Natural killer cell treated with Interleukin-12 subunit alpha and Interleukin-12 subunit beta and Interleukin-15 and Interleukin-18, amount 100 ng/mL, for 72 hours (primary cell): ENCODE results near the gene CAPN7. TPM values are rescaled to one million over a fixed set of nuclear protein-coding genes. Genes with fewer than 3 reads are reported as not detected.

Experiments used
- ATAC-seq, 2 donors: fragments of 150-1000 bp; cut with Tn5 transposase in 1 of 2; sonication (Bioruptor Pico), chemical (Tn5 transposase) in 1 of 2; 2 replicates each; pipeline ENCODE4 v1.10.0; 2021
- DNase-seq: peaks from one replicate; pipeline ENCODE4 v3.0.0; 2022; ENCODE audit warnings: low spot score
- H3K27ac Mint-ChIP-seq, 2 donors: 1 replicate in 1 of 2; 2 replicates in 1 of 2; pipeline ENCODE4 v1.8.0; 2022; ENCODE audit warnings: mixed read lengths in 2 of 2, mild to moderate bottlenecking in 1 of 2, moderate library complexity in 1 of 2
- H3K27me3 Mint-ChIP-seq, 2 donors: 1 replicate in 1 of 2; 2 replicates in 1 of 2; pipeline ENCODE4 v1.8.0; 2022; ENCODE audit warnings: mixed read lengths in 2 of 2
- H3K36me3 Mint-ChIP-seq: one replicate; pipeline ENCODE4 v1.8.0; 2022; ENCODE audit warnings: mixed read lengths
- H3K4me1 Mint-ChIP-seq, 2 donors: 1 replicate in 1 of 2; 2 replicates in 1 of 2; pipeline ENCODE4 v1.8.0; 2022; ENCODE audit warnings: low read depth in 2 of 2, mixed read lengths in 2 of 2, mild to moderate bottlenecking in 1 of 2
- H3K4me3 Mint-ChIP-seq: one replicate; pipeline ENCODE4 v1.8.0; 2022; ENCODE audit warnings: mixed read lengths
- H3K9me3 Mint-ChIP-seq: 2 replicates; pipeline ENCODE4 v1.8.0; 2022; ENCODE audit warnings: mixed read lengths
- total RNA-seq, 2 donors: library from RNA; stranded (reverse); gene quantifications; one replicate each; pipeline ENCODE4 v1.2.3, GENCODE V29; 2022

Gene CAPN7
- total RNA-seq, 2 donors from 2014 or later: 27.9 to 47.8 TPM

GRCh38 chr3:15243822-15244482 lies 37.9 kb downstream of the CAPN7 start:
- no peak for ATAC-seq
- Mint-ChIP-seq H3K27ac (peak overlapping the region; percentile 28 to 53), H3K36me3 (peaks cover 22% of the 10 kb centered on the region), H3K4me3 (no peak overlapping the region), H3K9me3 (no peaks in the 10 kb centered on the region), H3K27me3 (no peaks in the 10 kb centered on the region), H3K4me1 (peaks cover 13 to 14% of the 10 kb centered on the region in 2 donors)
- no peak for DNase-seq

- DNase-seq (no peak), ATAC-seq (no peak)
- Mint-ChIP-seq H3K4me1 (peaks cover 13 to 14% of the 10 kb centered on the region in 2 donors), H3K27me3 (no peaks in the 10 kb centered on the region), H3K9me3 (no peaks in the 10 kb centered on the region), H3K27ac (peak overlapping the region in 1 of 2 donors; percentile 2), H3K36me3 (peaks cover 24% of the 10 kb centered on the region), H3K4me3 (no peak overlapping the region)
Measured at GRCh38 chr3:15246186-15246585, 40.1 kb downstream of the CAPN7 start.

- ATAC-seq: no peak
- H3K27me3 Mint-ChIP-seq: no peaks in the 10 kb centered on the region
- peaks cover 11 to 25% of the 10 kb centered on the region in 2 donors for H3K4me1 Mint-ChIP-seq
- H3K27ac Mint-ChIP-seq: peak overlapping the region; percentile 57 to 79
- no peaks in the 10 kb centered on the region for H3K9me3 Mint-ChIP-seq
- no peak overlapping the region for H3K4me3 Mint-ChIP-seq
- H3K36me3 Mint-ChIP-seq: peaks cover 31% of the 10 kb centered on the region
- no peak for DNase-seq
Measured at GRCh38 chr3:15253023-15253697, 47.1 kb downstream of the CAPN7 start.

- Mint-ChIP-seq H3K4me1 (peaks cover 25 to 36% of the 10 kb centered on the region in 2 donors), H3K27ac (peak overlapping the region; percentile 11 to 38), H3K4me3 (no peak overlapping the region), H3K36me3 (peaks cover 45% of the 10 kb centered on the region), H3K27me3 (no peaks in the 10 kb centered on the region), H3K9me3 (no peaks in the 10 kb centered on the region)
- no peak for ATAC-seq
- DNase-seq: no peak
Measured at GRCh38 chr3:15255215-15255614, 49.2 kb downstream of the CAPN7 start.

GRCh38 chr3:15256861-15257341 lies 50.9 kb downstream of the CAPN7 start:
- no peaks in the 10 kb centered on the region for H3K27me3 Mint-ChIP-seq
- H3K9me3 Mint-ChIP-seq: no peaks in the 10 kb centered on the region
- H3K36me3 Mint-ChIP-seq: peaks cover 43% of the 10 kb centered on the region
- no peak for DNase-seq
- ATAC-seq: peak in 1 of 2 donors; percentile 39
- peaks cover 36 to 52% of the 10 kb centered on the region in 2 donors for H3K4me1 Mint-ChIP-seq
- peak overlapping the region; percentile 42 to 77 for H3K27ac Mint-ChIP-seq
- no peak overlapping the region for H3K4me3 Mint-ChIP-seq

GRCh38 chr3:15258720-15259119 lies 52.7 kb downstream of the CAPN7 start:
- no peaks in the 10 kb centered on the region for H3K27me3 Mint-ChIP-seq
- DNase-seq: no peak
- no peaks in the 10 kb centered on the region for H3K9me3 Mint-ChIP-seq
- H3K4me1 Mint-ChIP-seq: peaks cover 24 to 52% of the 10 kb centered on the region in 2 donors
- ATAC-seq: no peak
- H3K27ac Mint-ChIP-seq: peak overlapping the region; percentile 71 to 79
- no peak overlapping the region for H3K4me3 Mint-ChIP-seq
- H3K36me3 Mint-ChIP-seq: peaks cover 37% of the 10 kb centered on the region

- peaks cover 32 to 64% of the 10 kb centered on the region in 2 donors for H3K4me1 Mint-ChIP-seq
- H3K27ac Mint-ChIP-seq: peak overlapping the region; percentile 71 to 79
- H3K9me3 Mint-ChIP-seq: no peaks in the 10 kb centered on the region
- ATAC-seq (no peak), DNase-seq (no peak)
- H3K27me3 Mint-ChIP-seq: no peaks in the 10 kb centered on the region
- peaks cover 35% of the 10 kb centered on the region for H3K36me3 Mint-ChIP-seq
- no peak overlapping the region for H3K4me3 Mint-ChIP-seq
Measured at GRCh38 chr3:15260531-15260930, 54.5 kb downstream of the CAPN7 start.

GRCh38 chr3:15261274-15261673 lies 55.2 kb downstream of the CAPN7 start:
- Mint-ChIP-seq H3K4me1 (peaks cover 40 to 64% of the 10 kb centered on the region in 2 donors), H3K9me3 (no peaks in the 10 kb centered on the region), H3K36me3 (peaks cover 28% of the 10 kb centered on the region), H3K4me3 (no peak overlapping the region), H3K27ac (peak overlapping the region; percentile 71 to 79), H3K27me3 (no peaks in the 10 kb centered on the region)
- ATAC-seq (no peak), DNase-seq (no peak)

GRCh38 chr3:15262021-15262420 lies 56.0 kb downstream of the CAPN7 start:
- no peak overlapping the region for H3K4me3 Mint-ChIP-seq
- peaks cover 27% of the 10 kb centered on the region for H3K36me3 Mint-ChIP-seq
- H3K27ac Mint-ChIP-seq: peak overlapping the region; percentile 71 to 79
- ATAC-seq: no peak
- no peak for DNase-seq
- H3K4me1 Mint-ChIP-seq: peaks cover 47 to 70% of the 10 kb centered on the region in 2 donors
- no peaks in the 10 kb centered on the region for H3K27me3 Mint-ChIP-seq
- H3K9me3 Mint-ChIP-seq: no peaks in the 10 kb centered on the region

GRCh38 chr3:15263120-15263519 lies 57.1 kb downstream of the CAPN7 start:
- H3K27ac Mint-ChIP-seq: peak overlapping the region; percentile 82 to 100

GRCh38 chr3:15263926-15264325 lies 57.9 kb downstream of the CAPN7 start:
- peak overlapping the region; percentile 82 to 100 for H3K27ac Mint-ChIP-seq
- ATAC-seq: no peak
- H3K27me3 Mint-ChIP-seq: no peaks in the 10 kb centered on the region
- peaks cover 18% of the 10 kb centered on the region for H3K36me3 Mint-ChIP-seq
- DNase-seq: no peak
- peaks cover 63 to 76% of the 10 kb centered on the region in 2 donors for H3K4me1 Mint-ChIP-seq
- no peak overlapping the region for H3K4me3 Mint-ChIP-seq
- no peaks in the 10 kb centered on the region for H3K9me3 Mint-ChIP-seq

More at GRCh38 chr3:15263120-15263519, 57.1 kb downstream of the CAPN7 start:
- Mint-ChIP-seq H3K4me3 (no peak overlapping the region), H3K4me1 (peaks cover 57 to 72% of the 10 kb centered on the region in 2 donors), H3K27me3 (no peaks in the 10 kb centered on the region), H3K9me3 (no peaks in the 10 kb centered on the region), H3K36me3 (peaks cover 20% of the 10 kb centered on the region)
- DNase-seq: no peak
- ATAC-seq: no peak

- Mint-ChIP-seq H3K27ac (peak overlapping the region; percentile 82 to 100), H3K4me1 (peaks cover 63 to 77% of the 10 kb centered on the region in 2 donors), H3K4me3 (no peak overlapping the region)
Measured at GRCh38 chr3:15264486-15264885, 58.4 kb downstream of the CAPN7 start.

GRCh38 chr3:15265655-15266509 lies 59.8 kb downstream of the CAPN7 start:
- Mint-ChIP-seq H3K27ac (peak overlapping the region; percentile 82 to 100), H3K27me3 (no peaks in the 10 kb centered on the region), H3K9me3 (no peaks in the 10 kb centered on the region), H3K4me1 (peaks cover 60 to 75% of the 10 kb centered on the region in 2 donors), H3K36me3 (peaks cover 6% of the 10 kb centered on the region), H3K4me3 (peak overlapping the region; percentile 47)
- ATAC-seq (no peak), DNase-seq (no peak)

More at GRCh38 chr3:15264486-15264885, 58.4 kb downstream of the CAPN7 start:
- ATAC-seq (no peak), DNase-seq (no peak)
- no peaks in the 10 kb centered on the region for H3K27me3 Mint-ChIP-seq
- no peaks in the 10 kb centered on the region for H3K9me3 Mint-ChIP-seq
- H3K36me3 Mint-ChIP-seq: peaks cover 17% of the 10 kb centered on the region
